HG02870 (cell line): ENCODE data around the gene WIPF3.
A peak's percentile ranks its signal among the peaks of the same experiment; 100 is the strongest.

Source experiments
- ATAC-seq: cut with Tn5 transposase; IDR thresholded peaks from one replicate; pipeline ENCODE4 v1.9.1; 2021; ENCODE audit warnings: mild to moderate bottlenecking, moderate library complexity; ENCODE audit not compliant: unreplicated experiment

The WIPF3 gene

DNA sequence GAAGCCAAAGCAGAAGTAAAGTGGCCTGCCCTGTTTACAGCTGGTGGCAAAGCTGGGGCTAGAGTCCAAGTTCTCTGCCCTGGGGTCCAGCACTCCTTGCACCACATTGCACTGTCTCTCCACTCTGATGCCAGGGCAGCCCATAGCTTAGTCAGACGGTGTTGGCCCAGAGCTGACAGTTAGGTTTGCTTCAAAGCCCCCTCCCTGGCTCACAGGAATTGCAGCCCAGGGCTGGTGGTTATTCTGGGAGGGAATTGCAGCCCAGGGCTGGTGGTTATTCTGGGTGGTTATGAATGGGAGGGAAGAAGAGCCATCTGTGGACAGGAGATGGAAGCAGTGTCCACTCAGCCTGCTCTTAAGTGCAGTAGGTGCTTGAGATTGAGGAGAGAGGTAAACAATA is 94.4 kb downstream of the WIPF3 start:
- ATAC-seq = no peak

DNA sequence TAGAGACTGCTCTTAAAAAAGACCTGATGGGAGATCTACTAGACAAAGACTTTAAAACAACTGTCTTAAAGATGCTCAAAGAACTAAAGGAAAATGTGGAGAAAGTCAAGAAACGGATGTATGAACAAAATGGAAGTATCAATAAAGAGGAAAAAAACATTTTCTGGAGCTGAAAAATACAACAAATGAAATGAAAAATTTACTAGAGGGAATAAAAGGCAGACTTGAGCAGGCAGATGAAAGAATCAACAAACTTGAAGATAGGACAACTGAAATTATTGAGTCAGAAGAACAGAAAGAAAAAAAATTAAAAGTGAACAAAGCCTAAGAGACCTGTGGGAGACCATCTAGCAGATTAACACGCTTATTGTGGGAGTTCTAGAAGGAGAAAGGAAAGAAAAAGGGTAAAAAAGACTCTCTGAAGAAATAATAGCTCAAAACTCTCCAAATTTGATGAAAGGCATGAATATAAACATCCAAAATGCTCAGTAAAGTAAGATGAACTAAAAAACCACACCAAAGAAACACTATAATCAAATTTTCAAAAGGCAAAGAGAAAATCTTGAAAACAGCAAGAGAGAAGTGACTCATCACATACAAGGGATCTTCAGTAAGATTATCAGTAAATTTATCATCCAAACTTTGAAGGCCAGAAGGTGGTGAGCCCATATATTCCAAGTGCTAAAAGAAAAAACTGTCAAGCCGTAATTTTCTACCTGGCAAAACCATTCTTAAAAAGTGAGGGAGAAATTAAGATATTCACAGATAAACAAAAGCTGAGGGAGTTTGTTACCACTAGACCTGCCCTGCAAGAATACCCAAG is 100.1 kb downstream of the WIPF3 start:
- no peak for ATAC-seq

DNA sequence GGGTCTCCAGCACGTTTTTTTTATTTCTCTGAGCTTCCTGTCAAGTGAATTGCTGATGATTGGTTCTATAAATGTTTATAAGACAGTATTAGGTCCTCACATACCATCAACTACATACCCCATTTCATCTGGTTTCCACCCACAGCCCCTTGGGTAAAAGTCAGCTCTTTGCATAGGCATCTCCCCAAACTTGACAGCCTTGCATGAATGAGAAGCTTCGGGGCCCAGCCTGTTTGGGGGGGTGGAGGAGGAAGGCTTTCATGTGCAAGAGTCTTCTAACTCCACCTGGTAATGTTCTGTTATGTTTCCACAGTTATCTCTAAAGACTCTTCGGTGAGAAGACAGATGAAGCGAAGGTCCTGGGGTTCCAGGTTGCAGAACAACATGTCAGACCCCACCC is 107.9 kb downstream of the WIPF3 start:
- no peak for ATAC-seq

DNA sequence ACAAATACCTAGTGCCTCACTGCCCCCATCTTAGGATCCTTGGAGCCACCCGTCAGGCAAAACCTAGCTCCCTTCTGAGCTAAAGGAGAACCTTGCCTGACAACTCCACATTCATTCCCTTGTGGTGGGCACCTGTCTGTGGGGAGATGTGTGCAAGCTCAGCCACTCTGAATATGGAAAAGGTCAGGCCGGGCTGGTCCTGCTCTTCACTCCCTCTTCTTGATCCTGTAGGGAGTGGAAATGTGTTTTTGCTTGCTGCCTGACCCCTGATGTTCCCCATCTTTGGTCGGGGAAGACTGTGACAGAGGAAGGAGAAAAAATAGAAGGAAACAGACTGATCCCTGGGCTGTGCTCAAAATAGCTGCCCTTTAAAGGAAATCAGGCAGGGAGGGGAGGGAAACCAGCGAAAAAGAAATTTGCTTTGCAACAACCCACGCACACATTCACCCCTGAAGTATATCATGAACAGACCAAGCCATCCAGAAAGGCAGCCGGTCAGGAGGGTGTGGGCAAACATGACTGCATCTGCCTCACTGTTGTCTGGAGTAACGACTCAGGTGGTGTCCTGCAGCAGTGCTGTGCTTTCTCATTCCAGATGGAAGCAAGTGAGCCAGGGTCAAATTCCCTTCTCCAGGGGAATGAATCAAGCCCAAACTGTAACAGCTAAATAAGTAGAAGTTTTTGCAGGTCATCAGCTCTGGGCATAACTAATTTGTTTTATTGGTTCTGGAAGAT is 109.3 kb downstream of the WIPF3 start:
- no peak for ATAC-seq

DNA sequence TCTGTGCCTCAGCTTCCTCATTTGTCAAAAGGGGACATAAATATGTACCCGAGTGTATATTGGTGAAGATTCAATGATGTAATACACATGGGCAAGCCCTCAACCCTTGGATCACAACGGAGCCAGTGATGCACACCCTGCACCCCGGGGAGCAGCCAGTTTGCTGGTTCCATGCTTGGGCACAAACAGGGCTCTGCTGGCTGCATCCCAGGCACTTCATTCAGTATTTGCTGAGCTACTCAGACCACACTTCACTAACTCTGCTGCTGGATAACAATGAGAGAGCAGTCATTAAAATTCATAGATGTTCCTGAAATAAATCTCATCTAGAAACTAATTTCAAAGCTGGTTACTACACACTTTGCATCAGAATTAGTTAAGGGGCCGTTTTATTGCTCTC is 111.3 kb downstream of the WIPF3 start:
- no peak for ATAC-seq

DNA sequence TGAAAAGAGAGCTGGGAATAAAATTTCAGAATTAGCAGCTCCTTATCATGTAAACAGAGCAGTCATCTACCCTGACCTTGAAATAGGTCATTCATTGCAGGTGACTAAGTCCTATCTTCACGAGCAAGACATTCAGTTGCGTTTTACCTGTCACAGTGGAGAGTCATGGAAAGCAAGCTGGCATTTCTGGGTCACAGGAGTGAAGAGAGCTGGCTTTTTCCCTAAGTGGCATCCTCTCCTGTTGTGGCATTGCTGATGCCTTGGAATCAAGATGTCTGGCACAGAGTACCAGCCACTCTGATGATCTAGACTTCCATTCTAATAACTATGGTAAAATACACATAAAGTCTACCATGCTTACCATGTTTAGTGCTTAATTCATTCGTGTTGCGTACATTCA is 112.5 kb downstream of the WIPF3 start:
- no peak for ATAC-seq

DNA sequence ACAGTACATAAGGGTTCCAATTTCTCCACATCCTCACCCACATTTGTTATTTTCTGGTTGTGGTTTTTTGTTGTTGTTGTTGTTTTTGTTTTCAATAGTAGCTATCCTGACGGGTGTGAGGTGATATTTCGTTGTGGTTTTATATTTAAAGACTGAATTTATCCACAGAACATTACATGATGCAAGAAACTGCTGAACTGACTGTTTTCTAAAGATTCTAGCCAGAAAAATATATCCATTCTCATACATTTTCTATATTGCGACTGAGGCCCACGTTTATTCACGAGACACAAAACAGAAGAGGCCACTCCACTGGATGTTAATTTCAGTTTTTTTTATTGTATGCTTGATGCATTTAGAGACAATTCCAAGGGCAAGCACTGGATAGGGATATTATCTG is 113.5 kb downstream of the WIPF3 start:
- no peak for ATAC-seq

DNA sequence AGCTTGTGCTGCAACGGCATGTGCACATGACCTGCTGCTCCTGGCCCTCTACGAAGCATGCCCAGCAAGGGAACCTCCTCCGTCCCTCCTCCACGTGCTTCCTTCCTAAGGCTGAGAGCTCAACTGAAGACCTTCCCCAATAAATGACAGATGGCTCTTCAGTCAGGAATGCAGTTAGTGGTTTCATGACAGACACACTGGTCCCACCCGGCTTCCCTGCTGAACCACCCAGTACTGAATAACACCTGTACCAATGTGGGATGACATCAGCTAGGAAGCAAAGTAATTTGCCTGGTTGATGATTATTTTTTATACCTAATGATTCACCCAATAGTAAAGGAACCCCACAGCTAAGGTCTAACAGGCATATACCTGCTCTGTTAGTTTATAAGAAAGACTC is 114.2 kb downstream of the WIPF3 start:
- no peak for ATAC-seq

DNA sequence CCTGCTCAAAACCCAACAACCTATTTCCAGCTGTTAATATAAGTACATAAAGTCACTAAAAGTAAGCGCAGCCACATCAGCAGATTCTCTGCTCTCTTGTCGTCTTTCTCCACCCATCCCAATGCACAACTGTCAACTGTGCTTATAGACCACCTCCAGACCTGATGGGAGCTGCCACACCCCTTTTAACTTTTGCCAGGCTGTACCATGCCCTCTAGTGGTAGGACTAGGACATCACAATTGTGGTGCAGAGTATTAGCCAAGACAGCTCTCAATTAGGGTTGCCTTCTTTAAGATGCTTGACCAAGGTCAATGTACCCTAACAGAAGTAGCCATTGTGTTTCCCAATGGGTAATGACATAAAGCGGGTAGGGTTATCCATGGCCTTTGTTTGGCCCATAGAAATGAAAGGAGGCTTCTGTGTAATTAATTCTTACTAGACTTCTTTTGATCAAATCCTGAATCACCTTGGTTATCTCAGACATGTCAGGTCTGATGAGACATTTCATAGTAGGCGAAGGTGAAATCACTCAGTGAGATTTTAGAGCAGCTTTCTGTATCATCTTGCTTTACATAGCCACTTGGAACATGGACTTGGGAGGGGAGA is 115.2 kb downstream of the WIPF3 start:
- ATAC-seq = peak; percentile 77

DNA sequence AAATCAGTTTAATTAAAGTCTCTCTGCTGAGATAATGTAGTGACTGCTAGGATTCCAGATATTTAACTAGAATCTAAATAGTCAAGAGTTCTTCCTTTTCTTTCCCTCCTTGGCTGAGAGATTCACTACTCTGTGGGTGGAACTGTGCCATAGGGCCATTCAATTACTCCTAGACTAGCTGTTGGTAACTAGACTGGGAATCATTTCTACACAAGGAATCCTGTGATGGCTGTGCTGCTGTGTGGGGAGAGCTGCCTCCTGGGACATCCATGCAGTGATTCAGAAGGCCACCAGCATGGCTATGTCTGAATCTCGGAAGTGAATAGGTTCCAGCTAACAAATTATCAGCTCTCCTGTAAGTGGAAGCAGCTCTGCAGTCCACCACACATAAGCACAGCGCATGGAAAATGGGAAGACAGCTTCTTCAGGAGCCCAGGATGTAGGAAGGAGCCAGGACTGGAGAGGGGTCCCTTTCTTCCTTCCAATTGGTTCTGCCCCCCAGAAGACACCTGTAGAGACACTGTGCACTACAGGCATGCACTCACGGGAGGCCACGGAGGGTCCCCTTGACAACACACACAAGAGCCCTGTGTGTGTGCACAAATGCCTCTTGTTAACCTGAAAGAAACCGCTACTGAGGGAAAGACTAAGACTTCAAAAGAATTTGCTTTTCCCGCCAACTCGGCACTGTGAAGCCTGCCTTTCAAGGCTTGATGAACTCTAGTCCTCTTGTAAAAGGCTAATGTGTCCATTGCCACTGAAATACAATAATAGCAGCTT is 116.8 kb downstream of the WIPF3 start:
- no peak for ATAC-seq

DNA sequence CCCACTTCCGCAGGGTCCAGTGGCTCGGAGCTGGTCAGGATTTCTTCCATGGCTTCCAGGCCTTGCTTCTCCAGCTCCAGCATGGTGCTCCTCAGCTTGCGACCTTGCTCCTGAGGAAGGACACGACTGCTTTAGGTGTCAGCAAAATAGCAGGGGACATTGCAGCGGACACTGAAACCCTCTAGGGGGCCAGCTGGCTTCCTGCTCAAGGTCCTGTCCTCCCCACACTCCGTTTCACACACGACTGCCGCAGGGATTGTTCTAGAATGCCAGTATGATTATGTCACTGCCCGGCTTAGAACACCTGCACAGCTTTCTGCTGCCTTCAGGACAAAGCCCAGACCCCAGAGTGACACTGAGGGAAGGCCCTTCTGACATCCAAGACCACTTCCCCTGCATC is 117.7 kb downstream of the WIPF3 start:
- ATAC-seq = no peak

DNA sequence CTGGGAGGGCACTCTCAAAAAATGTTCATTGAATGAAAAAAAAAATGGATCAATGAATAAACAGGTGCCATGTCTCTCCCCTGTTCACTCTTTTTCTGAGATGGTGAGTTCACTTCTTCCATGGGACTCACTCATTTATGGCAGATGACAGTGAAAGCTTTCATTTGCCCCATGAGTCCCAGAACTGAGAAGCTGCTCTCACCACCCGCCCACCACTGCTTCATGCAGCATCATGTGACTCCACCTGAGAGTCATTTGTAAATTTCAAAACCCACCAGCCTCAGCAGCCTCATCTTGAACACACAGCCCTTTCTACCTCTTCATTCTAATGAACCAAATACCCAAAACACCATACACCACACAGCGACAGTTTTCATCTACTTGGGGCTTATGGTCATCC is 118.4 kb downstream of the WIPF3 start:
- ATAC-seq = no peak

DNA sequence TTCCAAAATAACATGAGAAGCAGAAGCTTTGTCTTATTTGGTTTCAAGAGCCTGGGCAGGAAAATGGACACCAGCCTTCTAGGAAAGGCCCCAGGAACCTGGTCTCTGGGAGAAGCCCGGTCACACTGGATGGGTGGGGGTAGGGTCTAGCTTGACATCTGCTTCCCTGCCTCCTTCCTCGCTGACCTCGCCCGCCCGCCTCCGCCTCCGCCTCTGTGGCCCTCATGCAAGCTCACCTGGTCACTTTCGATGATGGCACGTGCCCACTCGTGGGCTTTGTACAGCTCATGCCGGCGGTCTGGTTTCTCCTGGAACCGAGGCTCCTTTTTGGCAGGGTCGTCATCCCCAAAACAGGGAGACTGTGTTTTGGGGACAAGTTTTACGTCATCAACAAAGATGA is 119.9 kb downstream of the WIPF3 start:
- no peak for ATAC-seq

DNA sequence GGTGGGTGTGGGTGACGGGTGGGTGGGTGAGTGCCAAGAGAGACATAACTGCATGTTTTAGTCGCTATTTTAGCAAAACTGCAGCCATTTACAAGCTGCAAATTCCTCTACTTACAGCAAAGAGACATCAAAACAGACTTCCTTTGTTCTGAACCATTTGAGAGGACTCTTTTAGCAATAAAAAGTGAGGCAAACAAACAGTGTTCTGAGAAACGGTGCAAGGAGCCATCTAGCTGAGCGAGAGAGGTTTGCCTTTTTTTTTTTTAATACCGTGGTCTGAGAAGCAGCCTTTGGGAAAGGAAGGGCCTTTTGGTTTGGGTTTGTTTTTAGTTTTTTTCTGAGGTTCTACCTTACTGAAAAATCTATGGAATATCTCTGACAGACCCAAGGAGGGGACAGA is 120.4 kb downstream of the WIPF3 start:
- ATAC-seq = no peak

DNA sequence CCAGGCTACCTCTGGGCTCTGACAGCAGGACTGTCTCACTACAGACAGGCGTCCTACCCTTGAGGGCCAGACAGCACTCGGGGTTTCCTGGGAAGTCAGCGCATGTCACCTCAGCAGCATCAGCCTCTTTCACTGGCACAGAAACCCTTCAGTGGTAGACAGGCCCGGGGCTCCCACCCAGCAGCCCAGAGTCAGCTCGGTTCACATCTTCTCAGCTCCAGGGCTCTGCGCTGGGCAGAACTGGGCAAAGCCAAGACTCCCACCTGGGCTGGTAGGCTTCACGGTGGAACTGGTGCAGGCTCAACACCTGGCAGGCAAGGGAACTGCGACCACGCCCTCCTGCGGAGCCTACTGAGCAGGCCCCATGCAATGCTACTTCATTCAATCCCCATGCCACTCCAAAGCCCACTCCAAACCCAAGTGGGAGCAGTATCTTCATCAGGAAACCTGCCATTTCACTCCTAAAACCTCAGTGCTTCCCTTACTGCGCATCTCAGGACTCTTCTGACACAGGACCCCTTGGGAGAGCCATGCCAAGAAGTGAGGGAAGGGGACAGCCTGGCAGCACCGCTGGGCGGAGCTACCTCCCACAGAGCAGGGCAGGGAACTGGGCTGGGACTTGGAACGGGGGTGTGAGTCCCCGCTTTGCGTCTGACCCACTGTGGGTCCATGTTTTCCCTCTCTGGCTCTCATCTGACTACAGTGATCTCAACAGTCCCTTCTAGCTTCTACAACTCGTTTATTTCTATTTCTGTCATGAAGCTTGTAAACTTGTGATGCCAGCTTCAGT is 122.9 kb downstream of the WIPF3 start:
- no peak for ATAC-seq

DNA sequence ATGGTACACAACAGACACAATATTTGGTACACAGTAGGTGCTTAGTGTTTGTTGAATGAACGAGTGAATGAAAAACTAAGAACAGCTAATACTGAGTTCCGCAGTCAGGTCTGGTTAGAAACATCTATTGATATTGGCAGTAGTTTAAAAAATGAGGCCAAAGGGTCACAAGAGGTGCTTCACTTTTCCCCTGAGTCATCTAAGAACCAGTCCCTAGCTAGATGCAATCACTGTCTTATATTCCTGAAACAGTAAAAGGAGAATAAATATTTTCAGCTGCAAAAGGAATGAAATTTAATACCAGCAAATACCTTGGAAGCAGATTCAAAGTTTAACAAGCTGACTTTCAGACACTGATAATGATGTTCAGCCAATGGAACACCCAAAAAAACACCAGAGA is 128.8 kb downstream of the WIPF3 start:
- ATAC-seq = no peak

DNA sequence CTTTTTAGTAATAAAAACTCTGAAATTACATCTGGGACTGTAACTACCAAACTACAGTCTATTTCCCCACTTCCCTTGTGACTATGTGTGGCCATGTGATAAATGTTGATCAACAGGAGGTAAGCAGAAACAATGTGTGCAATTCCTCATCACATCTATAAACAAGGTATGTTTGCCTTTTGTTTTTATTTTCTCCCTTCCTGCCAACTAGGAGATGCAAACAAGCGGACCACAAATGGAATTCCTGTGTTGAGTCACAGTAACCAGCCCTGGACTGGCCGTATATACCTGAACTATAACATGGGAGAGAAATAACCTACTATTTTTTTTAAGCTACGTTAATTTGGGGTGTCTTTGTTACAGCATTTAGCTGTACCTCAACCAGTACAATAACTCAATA is 130.8 kb downstream of the WIPF3 start:
- ATAC-seq = no peak

DNA sequence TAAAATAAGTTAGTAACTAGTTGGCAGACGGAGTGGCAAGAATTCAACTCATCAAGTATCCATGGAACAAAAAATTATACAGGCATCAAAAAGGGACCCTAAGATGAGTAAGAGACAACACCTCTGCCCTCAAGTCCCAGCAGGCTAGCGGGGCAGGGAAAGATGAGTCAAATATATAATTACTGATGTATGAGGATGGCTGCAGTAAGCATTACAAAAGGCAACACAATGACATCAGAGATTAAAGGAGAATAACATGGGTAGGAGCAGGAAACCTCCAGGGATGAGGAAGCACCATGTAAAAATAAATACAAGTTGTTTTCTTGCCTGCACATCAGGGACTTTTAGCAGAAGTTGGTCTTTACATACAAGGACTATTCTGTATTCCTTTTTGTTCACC is 133.9 kb downstream of the WIPF3 start:
- no peak for ATAC-seq

DNA sequence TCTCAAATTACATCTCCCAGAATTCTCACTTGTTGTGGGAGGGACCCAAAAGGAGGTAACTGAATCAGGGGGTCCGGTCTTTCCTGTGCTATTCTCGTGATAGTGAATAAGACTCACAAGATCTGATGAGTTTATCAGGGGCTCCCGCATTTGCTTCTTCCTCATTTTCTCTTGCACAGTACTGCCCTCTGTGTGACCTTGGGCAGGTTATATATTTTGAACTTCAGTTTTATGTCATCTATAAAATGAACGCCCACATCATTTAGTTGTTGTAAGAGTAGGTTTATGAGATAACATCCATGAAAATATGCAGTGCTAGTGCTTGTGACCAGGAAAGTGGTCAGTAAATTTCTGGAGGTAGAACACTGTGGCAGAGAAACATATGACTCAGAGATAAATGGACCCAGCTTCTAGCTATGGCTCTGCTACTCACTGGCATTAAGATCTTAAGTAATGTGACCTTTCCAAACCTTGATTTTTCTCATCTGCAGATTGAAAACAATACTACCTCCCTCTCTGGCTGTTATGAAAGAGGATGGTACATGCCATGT is 139.0 kb downstream of the WIPF3 start:
- no peak for ATAC-seq
